DOHH2 (cell line): ENCODE results near the gene FILIP1.
A peak's percentile ranks its signal among the peaks of the same experiment; 100 is the strongest.

Source experiments
- H3F3A ChIP-seq: fragments of 200-600 bp; sonication (generic), shearing (Covaris generic); 2 replicates; pipeline ENCODE4 v1.6.0; 2016; ENCODE audit warnings: antibody characterized with exemption, mild to moderate bottlenecking; ENCODE audit not compliant: control insufficient read depth, insufficient read depth
- H3K27ac ChIP-seq: fragments of 200-600 bp; sonication (generic); 2 replicates; pipeline ENCODE4 v1.5.1; 2014; ENCODE audit warnings: low read depth, mild to moderate bottlenecking, low read length, moderate library complexity
- H3K27me3 ChIP-seq: fragments of 200-600 bp; sonication (generic); 2 replicates; pipeline ENCODE4 v1.6.1; 2014; ENCODE audit warnings: mild to moderate bottlenecking, low read length, mixed read lengths; ENCODE audit not compliant: control insufficient read depth
- H3K36me3 ChIP-seq: fragments of 200-600 bp; sonication (generic); 2 replicates; pipeline ENCODE4 v1.6.1; 2014; ENCODE audit warnings: mild to moderate bottlenecking, low read length, moderate library complexity, mixed read lengths; ENCODE audit not compliant: control insufficient read depth
- H3K4me1 ChIP-seq: fragments of 200-600 bp; sonication (generic); 2 replicates; pipeline ENCODE4 v1.6.1; 2014; ENCODE audit warnings: mild to moderate bottlenecking, low read length, mixed read lengths; ENCODE audit not compliant: control insufficient read depth
- H3K4me2 ChIP-seq: fragments of 200-600 bp; sonication (generic); 2 replicates; pipeline ENCODE4 v1.6.0; 2014; ENCODE audit warnings: mild to moderate bottlenecking, low read length, moderate library complexity
- H3K4me3 ChIP-seq: fragments of 200-600 bp; sonication (generic); 2 replicates; pipeline ENCODE4 v1.5.1; 2014; ENCODE audit warnings: mild to moderate bottlenecking, low read length, mixed read lengths
- H3K79me2 ChIP-seq: fragments of 200-600 bp; sonication (generic); 2 replicates; pipeline ENCODE4 v1.6.1; 2014; ENCODE audit warnings: mild to moderate bottlenecking, low read length, mixed read lengths; ENCODE audit not compliant: control insufficient read depth
- H3K9me2 ChIP-seq: fragments of 200-600 bp; sonication (generic); replicated peaks from 2 replicates; pipeline ENCODE4 v1.6.1; 2014; ENCODE audit warnings: mild to moderate bottlenecking, low read length, mixed read lengths; ENCODE audit not compliant: control insufficient read depth
- H3K9me3 ChIP-seq: fragments of 200-600 bp; sonication (generic); 2 replicates; pipeline ENCODE4 v1.6.1; 2014; ENCODE audit warnings: antibody characterized with exemption, low read length, mixed read lengths; ENCODE audit not compliant: control insufficient read depth, insufficient read depth
- H4K20me1 ChIP-seq: fragments of 200-600 bp; sonication (generic); 2 replicates; pipeline ENCODE4 v1.6.0; 2014; ENCODE audit warnings: low read depth, mild to moderate bottlenecking, antibody characterized with exemption, low read length, moderate library complexity; ENCODE audit not compliant: control insufficient read depth, insufficient read depth
- CTCF ChIP-seq: fragments of 200-600 bp; sonication (generic); IDR thresholded peaks from one replicate; pipeline ENCODE4 v1.5.1; 2014; ENCODE audit warnings: antibody characterized with exemption, mild to moderate bottlenecking, low read depth, low read length; ENCODE audit not compliant: poor library complexity, severe bottlenecking
- EZH2phosphoT487 ChIP-seq: fragments of 200-600 bp; sonication (generic); IDR thresholded peaks from 2 replicates; pipeline ENCODE4 v1.6.1; 2017; ENCODE audit warnings: borderline replicate concordance, mild to moderate bottlenecking, antibody characterized with exemption, low read length, moderate library complexity, mixed read lengths

FILIP1 gene

DNA sequence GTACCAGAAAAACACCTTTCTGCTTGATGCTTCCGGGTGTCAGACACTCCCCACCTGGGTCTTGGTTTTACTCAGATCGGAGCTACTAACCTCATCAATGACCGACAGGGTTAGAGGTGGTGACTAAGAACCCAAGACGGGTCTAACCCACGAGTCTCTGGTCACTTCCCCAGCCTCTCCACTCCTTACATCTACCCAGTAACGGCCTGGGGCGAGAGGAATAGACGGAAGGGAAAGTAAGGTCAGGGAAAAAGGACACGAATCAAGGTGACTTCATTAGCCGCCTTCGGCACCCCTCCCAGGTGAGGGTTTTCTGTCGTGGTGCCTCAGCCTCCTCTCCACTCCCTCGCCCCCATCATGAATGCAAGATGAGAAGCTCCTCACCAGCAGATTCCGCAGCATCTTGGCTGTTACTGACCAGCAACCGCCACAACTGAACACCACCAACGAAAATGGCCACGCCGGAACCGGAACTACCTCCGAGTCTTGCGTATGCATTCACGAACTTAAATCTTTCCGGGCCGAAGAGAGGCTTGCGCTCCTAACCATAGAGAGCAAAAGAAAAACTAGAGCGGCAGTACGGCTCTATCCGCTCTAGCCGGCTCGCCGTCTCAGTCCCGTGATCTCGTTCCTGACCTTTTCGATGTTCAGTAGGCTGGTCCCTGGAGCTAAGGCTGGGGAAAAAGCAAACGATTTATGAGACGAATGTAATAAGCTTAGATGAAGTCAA lies 250.1 kb downstream of the FILIP1 start, which contains the start of gene COX7A2:
Gene COX7A2, minus strand, starts transcription at position 469 of the 730 bp plus-strand sequence. Its CDS starts 67 bp downstream, at position 402.
- Histone ChIP-seq H3K79me2 (peaks cover 46% of the 10 kb centered on the region), H3K4me2 (peak within 1 kb of the TSS; percentile 87), H3K9me2 (no peaks in the 10 kb centered on the region), H3K36me3 (peaks cover 34% of the 10 kb centered on the region), H3K27me3 (no peaks in the 10 kb centered on the region), H4K20me1 (0 out of 2 replicates have a peak, but pooled peaks cover 3% of the 10 kb centered on the region), H3K4me1 (peaks cover 13% of the 10 kb centered on the region), H3F3A (0 out of 2 replicates have a peak, but pooled peaks cover 2% of the 10 kb centered on the region), H3K9me3 (no peaks in the 10 kb centered on the region), H3K4me3 (peak within 1 kb of the TSS; percentile 99), H3K27ac (peak within 1 kb of the TSS; percentile 66)
- no peak for TF ChIP-seq CTCF
- no peak for TF ChIP-seq EZH2phosphoT487
